K562 (cell line): ENCODE measurements around the gene MAN1A1. TPM values are rescaled to one million over a fixed set of nuclear protein-coding genes. Genes with fewer than 3 reads are reported as not detected.

Experiments
- CBFA2T3 ChIP-seq: fragments of 450-650 bp; IDR thresholded peaks from 2 replicates; pipeline ENCODE4 v1.6.1; 2017
- CEBPG ChIP-seq, 3 experiments: fragments of 200-800 bp in 1 of 3; sonication (Bioruptor generic) in 1 of 3; sonication (generic) in 1 of 3; formaldehyde crosslinking in 1 of 3; IDR thresholded peaks in 2 of 3; conservative IDR thresholded peaks in 1 of 3; 2 replicates each; pipeline versions ENCODE4 v1.6.1 to v1.8.0; 2016 to 2022; ENCODE audit warnings: missing compliant biosample characterization in 2 of 3, missing genetic modification characterization in 2 of 3, mild to moderate bottlenecking in 1 of 3, missing genetic modification reagents in 1 of 3
- CHAMP1 ChIP-seq: fragments of 450-650 bp; IDR thresholded peaks from 2 replicates; pipeline ENCODE4 v1.6.1; 2016; ENCODE audit warnings: mild to moderate bottlenecking
- CLOCK ChIP-seq: fragments of 250-450 bp; sonication (Bioruptor Pico); IDR thresholded peaks from 2 replicates; pipeline ENCODE4 v1.4.0; 2020; ENCODE audit warnings: mild to moderate bottlenecking, moderate library complexity, borderline replicate concordance
- GATA2 ChIP-seq: sonication (generic); formaldehyde crosslinking; IDR thresholded peaks from 2 replicates; pipeline ENCODE4 v1.4.0; 2020; ENCODE audit warnings: mild to moderate bottlenecking, missing genetic modification reagents
- ID3 ChIP-seq, 2 experiments: fragments of 250-450 bp in 1 of 2; fragments of 450-650 bp in 1 of 2; sonication (Bioruptor Pico) in 1 of 2; IDR thresholded peaks; 2 replicates each; pipeline versions ENCODE4 v1.6.1 to v1.8.0; 2016 to 2021; ENCODE audit warnings: mild to moderate bottlenecking in 2 of 2, moderate library complexity in 2 of 2, missing compliant biosample characterization in 1 of 2, missing genetic modification characterization in 1 of 2
- MAFF ChIP-seq: IDR thresholded peaks from 2 replicates; pipeline ENCODE4 v1.6.1; 2012; ENCODE audit warnings: low read length, improper control_type of control experiment
- PRDM10 ChIP-seq: fragments of 450-650 bp; IDR thresholded peaks from 2 replicates; pipeline ENCODE4 v1.6.1; 2018; ENCODE audit not compliant: partially characterized antibody
- SIN3B ChIP-seq: fragments of 450-650 bp; IDR thresholded peaks from 2 replicates; pipeline ENCODE4 v1.6.1; 2017; ENCODE audit warnings: low read depth, mild to moderate bottlenecking, moderate library complexity
- ZBTB11 ChIP-seq, 3 experiments: fragments of 200-800 bp in 1 of 3; fragments of 250-450 bp in 1 of 3; fragments of 450-650 bp in 1 of 3; sonication (Bioruptor Pico) in 1 of 3; sonication (Bioruptor generic) in 1 of 3; formaldehyde crosslinking in 1 of 3; IDR thresholded peaks; 2 replicates each; pipeline versions ENCODE4 v1.6.1 to v1.8.0; 2016 to 2022; ENCODE audit warnings: mild to moderate bottlenecking in 2 of 3, missing genetic modification characterization in 2 of 3, missing compliant biosample characterization in 1 of 3, moderate library complexity in 1 of 3
- ZSCAN29 ChIP-seq: fragments of 450-650 bp; IDR thresholded peaks from 2 replicates; pipeline ENCODE4 v1.6.1; 2017
- polyA plus RNA-seq, 8 experiments: library from polyadenylated mRNA; depleted of rRNA in 4 of 8; stranded (reverse) in 5 of 8; unstranded in 3 of 8; fragments of >200 nt; fragmentation: Nextera tagmentation in 2 of 8; fragmentation: Illumina TruSeq in 1 of 8; extraction: Ambion mirVana in 2 of 8; extraction: Trizol in 1 of 8; gene quantifications; 2 replicates each; pipeline versions ENCODE4 v1.2.1 to v1.2.3, GENCODE V29; 2011 to 2014; ENCODE audit warnings: inconsistent platforms in 1 of 8, missing spikeins in 1 of 8
- total RNA-seq, 7 experiments: library from RNA; depleted of rRNA in 6 of 7; stranded (reverse); fragments of >200 nt in 6 of 7; fragmentation: Illumina TruSeq in 2 of 7; extraction: Trizol in 2 of 7; gene quantifications; 2 replicates each; pipeline versions ENCODE4 v1.2.1 to v1.2.3, GENCODE V29; 2011 to 2021; ENCODE audit warnings: low replicate concordance in 1 of 7

Gene MAN1A1
- total and polyA plus RNA-seq, 9 of the 15 experiments (the other 6 are each of a cell fraction or from before 2014, with no cell fraction given), result 24.5 to 78.4 (median 59.7) TPM

- peak in 1 of 3 experiments; percentile 50; a peak in 1 of 6 replicates for TF ChIP-seq ZBTB11 (CRISPR knock-in tag; IDR thresholded peaks at IDR 0.05)
- no peak for TF ChIP-seq ID3 (CRISPR knock-in tag; IDR thresholded peaks at IDR 0.05)
- 0 out of 2 replicates have a peak, but pooled peaks have one; percentile 24 for TF ChIP-seq ID3 (tag; IDR thresholded peaks at IDR 0.05)
- no peak for TF ChIP-seq SIN3B
- peak; percentile 48; the same call in 1 of the 2 replicates for TF ChIP-seq GATA2 (CRISPR knock-in tag)
- TF ChIP-seq ZSCAN29, result no peak
- peak; percentile 40 for TF ChIP-seq PRDM10
- TF ChIP-seq MAFF, result peak; percentile 88
- TF ChIP-seq CLOCK (CRISPR knock-in tag), result no peak
- peak; percentile 97 for TF ChIP-seq CBFA2T3
- peak; percentile 89 for TF ChIP-seq CHAMP1
- TF ChIP-seq CEBPG (CRISPR knock-in tag; IDR thresholded peaks at IDR 0.05), result peak; percentile 68
- peak; percentile 74 to 87 for TF ChIP-seq CEBPG (tag; conservative IDR thresholded peaks at IDR 0.05 in 1 of 2, IDR thresholded peaks at IDR 0.05 in 1 of 2)
Observed at GRCh38 chr6:119137194-119138072, 212.1 kb downstream of the MAN1A1 start (continued).
